GM21423 (cell line): Measurements from ENCODE around the gene PEX11B.
A peak's percentile ranks its signal among the peaks of the same experiment; 100 is the strongest.

Experiments used
- ATAC-seq: cut with Tn5 transposase; IDR thresholded peaks from one replicate; pipeline ENCODE4 v1.9.1; 2021; ENCODE audit warnings: mild to moderate bottlenecking, moderate library complexity; ENCODE audit not compliant: unreplicated experiment

PEX11B gene

GRCh38 chr1:145918144-145918991 lies at the start of gene PEX11B:
Gene PEX11B (minus strand): TSS chr1:145918717. CDS start chr1:145918688, 29 bp downstream.
- peak; percentile 80 for ATAC-seq

- ATAC-seq: no peak
Measured at GRCh38 chr1:145967288-145967687, 48.8 kb upstream of the PEX11B start.

GRCh38 chr1:145965119-145965744 lies 46.7 kb upstream of the PEX11B start:
- no peak for ATAC-seq

GRCh38 chr1:145964328-145965118 lies 46.0 kb upstream of the PEX11B start, which contains the start of the genes ANKRD34A and POLR3GL:
Gene ANKRD34A (minus strand): TSS chr1:145964575. CDS start chr1:145961759, 2,816 bp downstream.
Gene POLR3GL (plus strand): TSS chr1:145964690. CDS start chr1:145974866, 10,176 bp downstream.
- peak; percentile 86 for ATAC-seq

GRCh38 chr1:145963265-145964019 lies 44.9 kb upstream of the PEX11B start:
- ATAC-seq: no peak

GRCh38 chr1:145962157-145963102 lies 43.9 kb upstream of the PEX11B start:
- no peak for ATAC-seq

- ATAC-seq: no peak
Measured at GRCh38 chr1:145961425-145962156, 43.1 kb upstream of the PEX11B start.

GRCh38 chr1:145961109-145961424 lies 42.5 kb upstream of the PEX11B start:
- ATAC-seq: no peak

- no peak for ATAC-seq
Measured at GRCh38 chr1:145960468-145961108, 42.1 kb upstream of the PEX11B start.

GRCh38 chr1:145959957-145960467 lies 41.5 kb upstream of the PEX11B start:
- no peak for ATAC-seq

GRCh38 chr1:145959333-145959732 lies 40.8 kb upstream of the PEX11B start:
- no peak for ATAC-seq

- no peak for ATAC-seq
Measured at GRCh38 chr1:145958734-145959133, 40.2 kb upstream of the PEX11B start.

GRCh38 chr1:145957443-145958319 lies 39.2 kb upstream of the PEX11B start, which contains the start of gene LIX1L:
Gene LIX1L (minus strand): TSS chr1:145958017. CDS start chr1:145957927, 90 bp downstream.
- peak; percentile 90 for ATAC-seq

GRCh38 chr1:145956781-145957442 lies 38.4 kb upstream of the PEX11B start:
- ATAC-seq: no peak

- no peak for ATAC-seq
Measured at GRCh38 chr1:145956361-145956760, 37.8 kb upstream of the PEX11B start.

- ATAC-seq: no peak
Measured at GRCh38 chr1:145955436-145955835, 36.9 kb upstream of the PEX11B start.

- ATAC-seq: no peak
Measured at GRCh38 chr1:145953861-145954260, 35.3 kb upstream of the PEX11B start.
